NCI-H2171 treated with DMSO at 0.1 percent for 48 hours (cell line): ENCODE results near the gene AADAT.

ENCODE experiments used
- DNase-seq: peaks from one replicate; lab custom pipeline; 2025; lab: John Stamatoyannopoulos, UW

The AADAT gene

GRCh38 chr4:170033999-170034398 is 55.8 kb downstream of the AADAT start:
- no peak for DNase-seq

GRCh38 chr4:170030121-170030520 is 59.6 kb downstream of the AADAT start:
- no peak for DNase-seq

DNA sequence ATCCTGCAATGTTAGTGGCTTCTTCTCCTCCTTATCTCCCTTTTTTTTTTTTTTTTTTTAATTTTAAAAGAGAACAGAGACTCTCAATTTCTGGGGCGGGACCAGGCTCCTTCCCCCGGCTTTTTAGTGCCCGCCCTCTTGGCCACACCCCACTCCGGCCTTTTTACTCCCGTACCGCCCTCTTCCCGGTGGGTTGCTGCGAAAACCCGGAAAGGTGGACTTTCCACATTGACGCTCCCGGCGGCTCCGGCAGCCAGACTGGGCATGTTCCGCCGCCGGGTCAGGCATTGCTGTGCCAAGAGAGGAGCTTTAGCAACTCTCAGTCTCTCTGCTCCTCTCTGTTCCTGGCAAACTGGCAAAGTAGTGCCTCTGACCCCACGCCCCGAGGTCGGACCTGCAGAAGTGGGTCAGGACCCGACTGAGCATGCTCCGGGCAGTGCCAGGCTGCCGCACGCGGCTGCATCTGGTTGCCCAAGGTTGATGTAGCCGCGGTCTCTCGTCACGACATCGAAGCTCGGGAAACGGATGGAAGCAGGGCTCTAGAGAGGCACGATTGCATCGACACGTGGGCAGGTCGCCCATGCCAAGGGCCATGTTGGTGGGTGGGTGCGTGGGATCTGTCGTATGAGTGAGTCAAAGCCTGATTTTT is 62.5 kb downstream of the AADAT start:
- DNase-seq: peak; percentile 81

GRCh38 chr4:170026253-170027021 is 63.3 kb downstream of the AADAT start, which contains the start of gene MFAP3L:
Gene MFAP3L (minus strand): TSS chr4:170026395. CDS start chr4:170005877, 20,518 bp downstream.
- DNase-seq: peak; percentile 55

GRCh38 chr4:170025523-170026252 is 64.1 kb downstream of the AADAT start:
- DNase-seq: no peak

GRCh38 chr4:170022211-170022610 is 67.5 kb downstream of the AADAT start:
- no peak for DNase-seq

DNA sequence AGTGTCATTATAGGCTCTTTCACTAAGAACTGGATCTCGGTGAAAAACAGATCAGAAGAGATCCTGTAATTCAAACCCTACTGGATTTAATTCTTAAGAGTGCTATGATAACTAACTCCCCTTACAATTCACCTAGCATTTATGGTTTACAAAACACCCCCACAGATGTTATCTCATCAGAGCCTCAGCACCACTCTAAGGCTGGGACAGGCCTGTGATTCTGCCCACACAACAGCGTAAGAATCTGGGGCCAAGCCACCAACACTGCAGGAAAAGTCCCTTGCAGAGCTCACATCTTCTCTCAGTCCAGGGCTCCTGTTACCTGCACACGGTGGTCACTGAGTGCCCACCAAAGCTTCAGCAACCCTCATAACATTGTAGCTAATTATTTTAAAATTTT is 72.5 kb downstream of the AADAT start:
- no peak for DNase-seq

- DNase-seq: no peak
Measured at GRCh38 chr4:170015285-170015684, 74.5 kb downstream of the AADAT start.

DNA sequence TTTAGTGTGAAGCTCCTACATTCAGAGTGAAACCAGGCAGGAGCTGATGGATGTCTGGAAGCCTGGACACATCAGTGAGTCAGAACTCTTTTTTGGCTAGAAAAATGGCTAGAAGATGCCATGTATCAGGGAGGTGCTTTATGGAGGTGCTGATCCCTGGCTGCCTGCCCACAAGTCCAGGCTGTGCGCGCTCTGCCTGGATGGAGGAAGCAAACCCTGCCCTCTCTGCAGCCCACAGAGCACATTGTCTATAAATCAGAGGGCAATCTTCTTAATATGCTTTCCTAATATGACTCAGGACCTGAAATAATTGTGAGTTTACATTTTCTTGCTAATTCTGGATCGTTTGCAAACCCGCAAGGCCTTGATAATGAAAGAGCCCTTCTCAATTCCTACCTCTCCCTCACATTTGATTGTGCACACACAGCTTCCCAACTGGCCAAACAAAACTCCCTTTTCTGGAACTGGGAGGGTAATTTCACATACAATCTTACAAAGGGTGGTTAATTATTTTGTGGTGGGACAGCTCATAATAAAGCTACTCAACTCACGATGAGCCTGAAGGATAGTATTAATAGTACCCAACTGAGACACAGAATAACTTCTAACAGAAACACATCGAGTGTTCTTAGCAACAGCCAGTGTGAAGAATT is 75.3 kb downstream of the AADAT start:
- DNase-seq: no peak

GRCh38 chr4:170012629-170012958 is 77.2 kb downstream of the AADAT start:
- no peak for DNase-seq

GRCh38 chr4:170011921-170012628 is 77.7 kb downstream of the AADAT start:
- DNase-seq: no peak
